DMS79 (cell line): Measurements from ENCODE around the gene MAPK11.

Source experiments
- DNase-seq: peaks from one replicate; lab custom pipeline; 2025; lab: John Stamatoyannopoulos, UW

The MAPK11 gene

GRCh38 chr22:50269970-50270665 lies at the start of gene MAPK11:
Gene MAPK11, minus strand, starts transcription at chr22:50270380. Its CDS starts 88 bp downstream, at chr22:50270292.
- no peak for DNase-seq

GRCh38 chr22:50319503-50319951 lies 49.3 kb upstream of the MAPK11 start:
- no peak for DNase-seq

DNA sequence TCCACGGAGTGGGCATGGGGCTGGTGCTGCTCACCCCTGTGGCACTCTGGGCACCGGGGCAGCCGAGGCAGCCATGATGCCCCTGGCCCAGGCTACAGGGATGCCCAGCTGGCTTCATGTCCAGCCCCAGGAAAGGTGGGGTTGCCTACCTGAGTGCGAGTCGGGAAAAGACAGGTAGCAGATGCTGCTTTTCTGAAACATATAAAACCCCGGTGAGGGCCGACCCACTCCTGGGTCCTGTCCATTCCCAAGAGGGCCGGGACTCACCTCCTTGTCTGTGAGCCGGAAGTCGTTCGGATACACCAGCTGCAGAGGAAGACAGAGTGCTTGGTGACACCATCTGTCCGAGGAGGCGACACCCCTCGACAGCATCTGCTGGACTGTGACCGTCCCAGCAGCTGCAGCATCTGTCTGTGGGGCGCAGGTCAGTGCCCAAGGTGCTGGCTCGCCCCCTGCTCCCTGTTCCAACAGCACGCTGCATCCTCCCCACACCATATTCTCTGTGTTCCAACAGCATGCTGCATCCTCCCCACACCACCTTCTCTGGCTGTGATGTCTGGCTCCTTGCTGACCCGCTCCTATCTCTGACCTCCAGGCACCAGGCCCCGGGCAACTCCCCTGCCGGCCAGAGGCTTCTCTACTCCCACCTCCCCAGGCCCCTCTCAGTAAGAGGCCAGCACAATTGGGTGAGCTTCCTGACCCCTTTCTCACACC lies 48.7 kb upstream of the MAPK11 start:
- DNase-seq, result no peak

DNA sequence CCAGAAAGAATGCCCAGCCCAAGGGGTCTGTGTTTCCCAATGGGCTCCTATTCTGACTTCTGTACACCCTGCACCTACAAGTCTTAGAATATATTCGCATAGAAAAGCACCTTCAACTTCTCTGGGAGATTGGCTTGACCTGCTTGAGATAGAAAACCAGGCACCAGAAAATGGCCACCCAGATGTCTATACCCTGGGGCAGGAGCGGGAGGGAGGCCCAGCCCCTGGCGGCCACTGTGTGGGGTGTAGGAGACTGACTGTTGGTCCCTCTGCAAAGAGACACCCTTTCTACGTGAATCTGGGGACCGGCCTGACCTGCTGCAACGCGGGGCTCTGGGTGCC lies 48.1 kb upstream of the MAPK11 start:
- DNase-seq, result no peak

GRCh38 chr22:50317674-50318073 lies 47.5 kb upstream of the MAPK11 start:
- DNase-seq, result no peak

- DNase-seq, result no peak
Observed at GRCh38 chr22:50317178-50317577, 47.0 kb upstream of the MAPK11 start.

- DNase-seq, result no peak
Observed at GRCh38 chr22:50316114-50317065, 46.2 kb upstream of the MAPK11 start.

GRCh38 chr22:50315289-50316113 lies 45.3 kb upstream of the MAPK11 start:
- no peak for DNase-seq

- DNase-seq, result peak; percentile 63
Observed at GRCh38 chr22:50314455-50315288, 44.5 kb upstream of the MAPK11 start.

DNA sequence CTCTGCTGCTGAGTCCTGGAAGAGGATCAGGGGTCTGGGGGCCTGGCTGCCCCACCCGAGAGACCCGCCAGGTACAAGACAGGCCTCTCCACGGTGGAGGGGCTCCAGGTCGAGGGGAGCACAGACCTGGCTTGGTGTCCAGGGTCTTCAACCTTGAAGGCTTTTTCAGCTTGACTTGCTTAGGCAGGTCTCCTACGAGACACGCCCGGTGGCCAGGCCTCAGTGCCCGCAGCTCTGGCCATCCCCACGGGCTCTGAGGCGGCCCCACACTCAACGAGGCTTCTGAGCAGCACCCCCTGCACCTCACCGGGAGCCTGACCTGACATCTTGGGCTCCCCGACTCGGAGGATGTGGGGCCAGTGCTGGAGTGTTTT lies 43.9 kb upstream of the MAPK11 start:
- DNase-seq, result no peak

DNA sequence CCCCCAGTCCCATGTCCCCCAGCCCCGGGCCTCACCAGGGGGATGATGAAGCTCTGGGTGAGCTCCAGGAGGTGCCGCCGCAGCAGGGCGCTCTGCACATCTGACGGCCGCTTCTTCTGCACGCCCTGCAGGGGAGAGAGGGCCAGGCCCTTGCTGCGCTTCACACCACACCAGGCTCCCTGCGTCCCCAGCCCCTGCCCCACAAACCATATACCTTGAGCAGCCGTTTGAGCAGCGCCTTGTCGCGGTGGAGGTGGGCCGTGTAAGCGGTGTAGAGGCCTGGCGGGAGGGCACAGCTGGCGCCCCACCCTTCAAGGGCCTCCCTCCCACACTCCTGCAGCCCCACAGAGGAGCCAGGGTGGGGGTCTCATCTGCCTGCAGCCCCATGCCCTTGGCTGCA lies 43.4 kb upstream of the MAPK11 start:
- no peak for DNase-seq

DNA sequence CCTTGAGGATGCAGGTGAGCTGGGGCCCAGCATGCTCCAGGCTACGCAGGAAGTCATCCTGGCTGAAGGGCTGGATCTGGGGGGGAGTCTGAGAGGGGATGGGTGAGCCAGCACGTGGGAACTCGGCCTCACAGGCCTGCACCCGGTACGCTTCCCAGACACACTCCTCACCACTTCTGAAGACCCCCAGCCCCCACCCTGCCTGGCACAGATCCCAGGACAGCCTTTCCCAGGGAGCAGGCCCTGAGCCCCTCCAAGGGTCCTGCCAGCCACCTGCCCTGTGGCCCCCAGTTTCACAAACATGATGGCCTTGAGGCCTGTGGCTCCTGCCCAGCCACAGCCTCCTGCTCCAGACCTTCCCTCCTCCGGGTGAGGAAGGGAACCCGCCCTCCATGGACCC lies 42.8 kb upstream of the MAPK11 start:
- DNase-seq, result no peak

DNA sequence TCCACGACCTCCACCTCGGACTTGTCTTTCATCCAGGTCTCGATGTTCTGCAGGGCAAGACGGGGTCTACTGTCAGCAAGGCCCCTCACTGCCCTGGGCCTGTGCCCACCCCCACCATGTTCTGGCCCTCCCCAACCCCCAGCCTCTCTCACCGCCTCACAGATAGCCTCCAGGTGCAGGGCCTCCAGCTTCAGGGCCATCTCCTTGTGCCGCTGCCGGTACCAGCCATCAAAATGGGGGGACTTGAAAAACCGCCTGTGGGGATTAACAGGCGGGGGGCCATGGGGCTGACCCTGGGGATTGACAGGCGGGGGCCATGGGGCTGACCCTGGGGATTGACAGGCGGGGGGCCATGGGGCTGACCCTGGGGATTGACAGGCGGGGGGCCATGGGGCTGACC lies 42.2 kb upstream of the MAPK11 start:
- no peak for DNase-seq

- no peak for DNase-seq
Observed at GRCh38 chr22:50311606-50312351, 41.6 kb upstream of the MAPK11 start.

GRCh38 chr22:50310949-50311444 lies 40.8 kb upstream of the MAPK11 start:
- no peak for DNase-seq

- no peak for DNase-seq
Observed at GRCh38 chr22:50310031-50310722, 40.0 kb upstream of the MAPK11 start.

GRCh38 chr22:50309601-50309991 lies 39.4 kb upstream of the MAPK11 start:
- DNase-seq, result no peak

- no peak for DNase-seq
Observed at GRCh38 chr22:50308986-50309600, 38.9 kb upstream of the MAPK11 start.

- DNase-seq, result no peak
Observed at GRCh38 chr22:50308597-50308935, 38.4 kb upstream of the MAPK11 start.
